Heart right ventricle (tissue), 16 donors: ENCODE results near the gene SDSL. TPM values are rescaled to one million over a fixed set of nuclear protein-coding genes. Genes with fewer than 3 reads are reported as not detected.

Experiments
- ATAC-seq, 8 donors: fragments of 200-7000 bp; cut with Tn5 transposase; one replicate each; pipeline ENCODE4 v1.9.1; 2020; ENCODE audit warnings: mild to moderate bottlenecking in 8 of 8, moderate library complexity in 8 of 8, moderate number of reproducible peaks in 1 of 8
- DNase-seq, 2 donors: peaks; one replicate each; pipeline ENCODE4 v3.0.0-alpha.2; 2020
- H3K27ac ChIP-seq, 10 donors: fragments of 200-600 bp; sonication (generic) in 2 of 10; one replicate each; pipeline versions ENCODE4 v1.5.0 to v1.8.0; 2020 to 2022; ENCODE audit warnings: mild to moderate bottlenecking in 3 of 10
- H3K27me3 ChIP-seq, 7 donors: fragments of 200-600 bp; one replicate each; pipeline ENCODE4 v1.8.0; 2021 to 2022; ENCODE audit warnings: mild to moderate bottlenecking in 2 of 7
- H3K36me3 ChIP-seq, 9 donors: fragments of 200-600 bp; sonication (generic) in 1 of 9; one replicate each; pipeline versions ENCODE4 v1.5.0 to v1.8.0; 2020 to 2022; ENCODE audit warnings: mild to moderate bottlenecking in 2 of 9
- H3K4me1 ChIP-seq, 9 donors: fragments of 200-600 bp; sonication (generic) in 1 of 9; one replicate each; pipeline versions ENCODE4 v1.5.0 to v1.8.0; 2020 to 2022; ENCODE audit warnings: mild to moderate bottlenecking in 4 of 9
- H3K4me3 ChIP-seq, 10 donors: fragments of 200-600 bp; sonication (generic) in 2 of 10; one replicate each; pipeline versions ENCODE4 v1.5.0 to v1.8.0; 2020 to 2022; ENCODE audit warnings: mild to moderate bottlenecking in 7 of 10, moderate library complexity in 2 of 10
- H3K9me3 ChIP-seq, 11 donors: fragments of 200-600 bp in 10 of 11; sonication (generic) in 2 of 11; one replicate each; pipeline versions ENCODE4 v1.5.0 to v1.8.0; 2013 to 2022; ENCODE audit warnings: mild to moderate bottlenecking in 2 of 11, control low read depth in 1 of 11, moderate library complexity in 1 of 11
- CTCF ChIP-seq, 9 donors: fragments of 200-600 bp; sonication (generic) in 2 of 9; IDR thresholded peaks; one replicate each; pipeline versions ENCODE4 v1.5.0 to v1.8.0; 2021 to 2022; ENCODE audit warnings: antibody characterized with exemption in 9 of 9, mild to moderate bottlenecking in 5 of 9, moderate library complexity in 1 of 9
- WGBS, 2 donors: extraction: QIAGEN DNeasy Blood & Tissue Kit; methylation state at CpG; one replicate each; pipeline ENCODE4 v1.1.7; 2013; ENCODE audit warnings: inconsistent platforms in 1 of 2; 5-methylcytosine and 5-hydroxymethylcytosine counted together
- intact Hi-C, 10 donors: fragments of 100-400 bp; cut with DNase I; formaldehyde crosslinking; loops; one replicate each; pipeline versions ENCODE4 v1.11.1 to v1.14.2; 2022
- polyA plus RNA-seq, 2 donors: library from polyadenylated mRNA; stranded (reverse); fragments of 200-250 nt; gene quantifications; one replicate each; pipeline ENCODE4 v1.2.3, GENCODE V29; 2013
- total RNA-seq, 10 donors: library from RNA; stranded (reverse); fragmentation: NEBNext Ultra II Directional in 3 of 10; extraction: Animal tissue kit (Norgen Biotek cat#: 25700) in 3 of 10; gene quantifications; one replicate each; pipeline versions ENCODE4 v1.2.1 to v1.2.4, GENCODE V29; 2021 to 2023
- donor health status: Arrhythmogenic right ventricular cardiomyopathy.
- donor health status: ischemic (EF 13 %, LVEDD 7.1; RV severe dilation, severe dysfunction).
- donor health status: healthy with polysubstance abuse.
- donor health status: DM: no; HTN: yes; CAD: no.
- donor health status: DM: no; HTN: no; CAD: no.
- donor health status: ischemic (EF 25% LVEDD 6.9; RV normal size, moderate dysfunction).
- donor health status: ischemic (EF 25% LVEDD 5.7; RV mildly dilated, moderate dysfunction).
- donor health status: healthy.
- donor health status: DM: yes; HTN: yes; CAD: no.
- donor health status: Ischemic cardiomyopathy.
- donor health status: ischemic (EF 35%, LVEDD 5.7; RV mildly dilated, moderate dysfunction).
- donor health status: nonischemic (EF 11% LVEDD 7.7; RV severe dilation, severe dysfunction).
- donor health status: DM: yes; HTN: yes; CAD: no.
- donor health status: PGD.
- donor health status: ischemic (EF 29% LVEDD 5.4; RV normal size, mild dysfunction).
- donor health status: nonischemic (EF 23%, LVEDD 6.1; RV moderate dilation, normal function).

SDSL gene
- total and polyA plus RNA-seq, 12 donors = 2.0 to 23.4 (median 13.8) TPM

- Histone ChIP-seq H3K4me3 (no peak overlapping the region), H3K27ac (no peak overlapping the region), H3K27me3 (peaks cover 58 to 100% (median 100%) of the 10 kb centered on the region in 7 donors), H3K36me3 (no peaks in the 10 kb centered on the region), H3K4me1 (peaks cover 6 to 37% (median 19%) of the 10 kb centered on the region in 9 donors), H3K9me3 (no peaks in the 10 kb centered on the region)
- TF ChIP-seq CTCF (IDR thresholded peaks at IDR 0.05) = no peak
- ATAC-seq (no peak), DNase-seq (no peak)
- intact Hi-C loops = no loop called here
- 2 to 4% methylated on average over 19 of the region's 19 CpGs for WGBS, 2 donors
Observed at GRCh38 chr12:113469949-113470743, 48.0 kb downstream of the SDSL start.

- DNase-seq = no peak
- H3K9me3 ChIP-seq = no peaks in the 10 kb centered on the region
- H3K4me1 ChIP-seq = peaks cover 2 to 32% (median 15%) of the 10 kb centered on the region in 9 donors
- H3K27me3 ChIP-seq = peaks cover 61 to 100% (median 100%) of the 10 kb centered on the region in 7 donors
- no peak overlapping the region for H3K27ac ChIP-seq
- H3K4me3 ChIP-seq = no peak overlapping the region
- intact Hi-C loops = no loop called here
- no peak for TF ChIP-seq CTCF (IDR thresholded peaks at IDR 0.05)
- H3K36me3 ChIP-seq = no peaks in the 10 kb centered on the region
- 1 to 2% methylated on average over 51 to 53 of the region's 53 CpGs for WGBS, 2 donors
- ATAC-seq = no peak
Observed at GRCh38 chr12:113470871-113471618, 48.9 kb downstream of the SDSL start.

GRCh38 chr12:113471619-113472171, 49.5 kb downstream of the SDSL start, which contains the start of gene LHX5:
LHX5 (minus strand) TSS chr12:113471871; CDS start chr12:113471498, 373 bp downstream.
- no peak for TF ChIP-seq CTCF (IDR thresholded peaks at IDR 0.05)

More at GRCh38 chr12:113471619-113472171, 49.5 kb downstream of the SDSL start, which contains the start of gene LHX5:
- H3K4me3 ChIP-seq = no peak within 1 kb of the TSS
- H3K9me3 ChIP-seq = no peaks in the 10 kb centered on the region
- no peak for ATAC-seq
- whole genome bisulfite sequencing, 2 donors = 1 to 2% methylated on average over 43 of the region's 43 CpGs
- DNase-seq = no peak
- intact Hi-C loops = no loop called here
- peaks cover 2 to 31% (median 15%) of the 10 kb centered on the region in 9 donors for H3K4me1 ChIP-seq
- peaks cover 61 to 100% (median 100%) of the 10 kb centered on the region in 7 donors for H3K27me3 ChIP-seq
- no peak within 1 kb of the TSS for H3K27ac ChIP-seq
- no peaks in the 10 kb centered on the region for H3K36me3 ChIP-seq
